Spleen (tissue), 11 donors: ENCODE results near the gene RNASE7. TPM values are rescaled to one million over a fixed set of nuclear protein-coding genes. Genes with fewer than 3 reads are reported as not detected.
A peak's percentile ranks its signal among the peaks of the same experiment; 100 is the strongest.

Experiments used
- DNase-seq: peaks from one replicate; pipeline ENCODE4 v3.0.0-alpha.2; 2020
- H3K27ac ChIP-seq, 8 donors: fragments of 200-600 bp; sonication (generic) in 7 of 8; 1 replicate in 4 of 8; 2 replicates in 4 of 8; pipeline versions ENCODE4 v1.5.0 to v1.8.0; 2016 to 2021; ENCODE audit warnings: inconsistent platforms in 4 of 8, mild to moderate bottlenecking in 4 of 8, moderate library complexity in 1 of 8
- H3K27me3 ChIP-seq, 7 donors: fragments of 200-600 bp; sonication (generic) in 6 of 7; replicated peaks in 1 of 7; 1 replicate in 4 of 7; 2 replicates in 3 of 7; pipeline versions ENCODE4 v1.5.0 to v1.8.0; 2016 to 2021; ENCODE audit warnings: inconsistent platforms in 3 of 7, mild to moderate bottlenecking in 1 of 7
- H3K36me3 ChIP-seq, 6 donors: fragments of 200-600 bp; sonication (generic) in 5 of 6; 1 replicate in 4 of 6; 2 replicates in 2 of 6; pipeline versions ENCODE4 v1.5.0 to v1.8.0; 2016 to 2021; ENCODE audit warnings: inconsistent platforms in 2 of 6
- H3K4me1 ChIP-seq, 6 donors: fragments of 200-600 bp; sonication (generic) in 5 of 6; 1 replicate in 3 of 6; 2 replicates in 3 of 6; pipeline versions ENCODE4 v1.5.0 to v1.8.0; 2016 to 2021; ENCODE audit warnings: inconsistent platforms in 3 of 6
- H3K4me3 ChIP-seq, 8 donors: fragments of 200-600 bp; sonication (generic) in 7 of 8; 1 replicate in 4 of 8; 2 replicates in 4 of 8; pipeline versions ENCODE4 v1.5.0 to v1.8.0; 2016 to 2021; ENCODE audit warnings: inconsistent platforms in 4 of 8, mild to moderate bottlenecking in 4 of 8, moderate library complexity in 2 of 8
- H3K9me3 ChIP-seq, 8 donors: fragments of 200-600 bp; sonication (generic) in 7 of 8; 1 replicate in 4 of 8; 2 replicates in 4 of 8; pipeline versions ENCODE4 v1.5.0 to v1.8.0; 2016 to 2021; ENCODE audit warnings: inconsistent platforms in 4 of 8
- CTCF ChIP-seq, 11 experiments: fragments of 200-600 bp in 7 of 11; fragments of 450-650 bp in 4 of 11; sonication (generic) in 4 of 11; IDR thresholded peaks in 8 of 11; conservative IDR thresholded peaks in 3 of 11; 1 replicate in 7 of 11; 2 replicates in 4 of 11; pipeline versions ENCODE4 v1.4.0 to v1.8.0; 2016 to 2021; ENCODE audit warnings: antibody characterized with exemption in 11 of 11, inconsistent platforms in 4 of 11, mild to moderate bottlenecking in 1 of 11
- POLR2A ChIP-seq, 3 donors: fragments of 450-650 bp; IDR thresholded peaks; one replicate each; pipeline ENCODE4 v1.5.1; 2017; ENCODE audit warnings: antibody characterized with exemption in 3 of 3, mild to moderate bottlenecking in 1 of 3
- POLR2AphosphoS5 ChIP-seq, 3 donors: sonication (generic); formaldehyde crosslinking; IDR thresholded peaks; one replicate each; pipeline ENCODE4 v1.5.1; 2017; ENCODE audit warnings: antibody characterized with exemption in 3 of 3
- WGBS, 5 donors: extraction: QIAGEN DNeasy Blood & Tissue Kit in 3 of 5; methylation state at CpG; one replicate each; pipeline versions ENCODE4 v1.1.5 to v1.1.7; 2013 to 2018; 5-methylcytosine and 5-hydroxymethylcytosine counted together
- intact Hi-C: fragments of 100-400 bp; cut with DNase I; formaldehyde crosslinking; loops from one replicate; pipeline ENCODE4 v1.15.0; 2023; ENCODE audit warnings: low total_unique reads
- polyA plus RNA-seq, 3 donors: library from polyadenylated mRNA; stranded (reverse); fragments of 200-250 nt; gene quantifications; one replicate each; pipeline ENCODE4 v1.2.1, GENCODE V29; 2013
- total RNA-seq, 7 donors: library from RNA; depleted of rRNA in 3 of 7; stranded (reverse); fragments of >200 nt in 3 of 7; fragmentation: NEBNext Ultra II Directional in 4 of 7; extraction: Animal tissue kit (Norgen Biotek cat#: 25700) in 4 of 7; gene quantifications; one replicate each; pipeline versions ENCODE4 v1.1.0 to v1.2.1, GENCODE V29; 2016 to 2021
- donor health status: healthy with polysubstance abuse.
- donor health status: DM: no; HTN: no; CAD: no; lungs with moderate emphysema.
- donor health status: DM: no; HTN: no; CAD: no.
- donor health status: Bipolar disorder and iron deficiency.
- donor health status: healthy.
- donor health status: DM: no; HTN: no; CAD: no.
- donor health status: DM: yes; HTN: yes; CAD: no.

Gene RNASE7
- total and polyA plus RNA-seq, 10 donors = not detected

- peaks cover 0 to 56% (median 23%) of the 10 kb centered on the region in 6 donors for H3K36me3 ChIP-seq
- H3K27me3 ChIP-seq = peaks cover 0 to 17% (median 0%) of the 10 kb centered on the region in 7 donors
- H3K4me1 ChIP-seq = peaks cover 9 to 68% (median 48%) of the 10 kb centered on the region in 6 donors
- intact Hi-C loops = loop anchor here (5.0 kb wide), 1 partner anchor 76 kb away; no protein-coding TSS in a partner anchor
- H3K4me3 ChIP-seq = no peak overlapping the region
- DNase-seq = no peak
- TF ChIP-seq POLR2A (IDR thresholded peaks at IDR 0.05) (no peak), CTCF (IDR thresholded peaks at IDR 0.05 in 8 of 11, conservative IDR thresholded peaks at IDR 0.05 in 3 of 11) (no peak), POLR2AphosphoS5 (IDR thresholded peaks at IDR 0.05) (no peak)
- 41 to 61% (median 52%) methylated on average over 9 of the region's 9 CpGs for WGBS, 5 donors
- H3K9me3 ChIP-seq = no peaks in the 10 kb centered on the region
- peak overlapping the region in 1 of 8 donors; percentile 28 for H3K27ac ChIP-seq
Measured at GRCh38 chr14:21016413-21017190, 25.6 kb upstream of the RNASE7 start.

- no peak for DNase-seq
- H3K27ac ChIP-seq = peak overlapping the region in 4 of 8 donors; percentile 27 to 88 (median 42)
- peaks cover 0 to 62% (median 25%) of the 10 kb centered on the region in 6 donors for H3K36me3 ChIP-seq
Measured at GRCh38 chr14:21017528-21018245, 24.5 kb upstream of the RNASE7 start.

DNA sequence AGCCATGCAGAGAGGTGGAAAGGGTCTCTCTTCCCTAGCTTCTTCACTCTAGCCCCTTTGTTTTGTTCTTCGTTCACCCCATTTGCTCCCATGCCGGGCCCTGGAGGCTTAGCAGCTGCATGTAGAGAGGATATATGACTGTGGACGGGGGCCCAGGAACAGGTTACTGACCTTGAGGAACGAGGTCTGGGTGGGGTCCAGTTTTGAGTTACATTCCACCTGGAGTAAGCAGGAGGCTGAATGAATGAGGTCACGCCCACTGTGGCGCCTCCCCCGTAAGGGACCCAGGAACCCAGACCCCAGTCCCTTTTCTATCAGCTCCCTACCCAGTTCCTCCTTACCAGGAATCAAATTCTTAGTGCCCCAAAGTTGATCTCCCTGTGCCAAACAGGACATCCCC lies 23.9 kb upstream of the RNASE7 start:
- Histone ChIP-seq H3K4me1 (peaks cover 17 to 85% (median 60%) of the 10 kb centered on the region in 6 donors), H3K4me3 (no peak overlapping the region), H3K9me3 (no peaks in the 10 kb centered on the region), H3K27me3 (peaks cover 0 to 7% (median 0%) of the 10 kb centered on the region in 7 donors), H3K27ac (peak overlapping the region in 4 of 8 donors; percentile 27 to 88 (median 42)), H3K36me3 (peaks cover 0 to 62% (median 25%) of the 10 kb centered on the region in 6 donors)
- no peak for DNase-seq
- WGBS, 5 donors = 69 to 86% (median 79%) methylated on average over 7 of the region's 7 CpGs
- intact Hi-C loops = loop anchor here (5.0 kb wide), 1 partner anchor 74 kb away; no protein-coding TSS in a partner anchor
- no peak for TF ChIP-seq POLR2A (IDR thresholded peaks at IDR 0.05)
- TF ChIP-seq CTCF (IDR thresholded peaks at IDR 0.05 in 8 of 11, conservative IDR thresholded peaks at IDR 0.05 in 3 of 11) = no peak
- no peak for TF ChIP-seq POLR2AphosphoS5 (IDR thresholded peaks at IDR 0.05)

More at GRCh38 chr14:21017528-21018245, 24.5 kb upstream of the RNASE7 start:
- intact Hi-C loops = loop anchor here (5.0 kb wide), 1 partner anchor 75 kb away; no protein-coding TSS in a partner anchor
- WGBS, 5 donors = 59 to 72% (median 67%) methylated on average over 27 to 28 of the region's 28 CpGs
- Histone ChIP-seq H3K27me3 (peaks cover 0 to 7% (median 0%) of the 10 kb centered on the region in 7 donors), H3K4me3 (no peak overlapping the region), H3K4me1 (peaks cover 14 to 79% (median 54%) of the 10 kb centered on the region in 6 donors), H3K9me3 (no peaks in the 10 kb centered on the region)
- no peak for TF ChIP-seq POLR2A (IDR thresholded peaks at IDR 0.05)
- peak; percentile 25 to 51 (median 25) for TF ChIP-seq POLR2AphosphoS5 (IDR thresholded peaks at IDR 0.05)

DNA sequence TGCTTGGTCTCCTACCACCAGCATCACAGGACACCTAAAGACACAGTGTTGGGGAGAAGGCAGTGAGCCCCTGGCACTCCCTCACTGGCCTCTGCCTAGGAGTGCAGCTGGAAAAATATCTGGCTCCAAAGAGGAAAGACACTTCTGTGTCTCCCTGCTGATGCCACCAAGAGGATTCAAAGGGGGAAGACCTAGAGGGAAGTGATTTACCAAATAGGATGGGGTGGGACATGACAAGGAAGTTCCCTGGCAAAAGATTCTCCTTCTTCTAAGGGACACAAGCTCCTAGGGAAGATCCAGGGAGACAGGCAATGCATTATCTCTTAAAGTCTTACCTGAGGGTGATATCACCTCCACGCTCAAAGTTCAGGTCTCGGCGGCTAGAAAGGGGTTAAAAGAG lies 23.4 kb upstream of the RNASE7 start:
- TF ChIP-seq POLR2A (IDR thresholded peaks at IDR 0.05) (no peak), POLR2AphosphoS5 (IDR thresholded peaks at IDR 0.05) (no peak), CTCF (IDR thresholded peaks at IDR 0.05 in 8 of 11, conservative IDR thresholded peaks at IDR 0.05 in 3 of 11) (no peak)
- Histone ChIP-seq H3K4me1 (peaks cover 17 to 90% (median 64%) of the 10 kb centered on the region in 6 donors), H3K9me3 (no peaks in the 10 kb centered on the region), H3K4me3 (no peak overlapping the region), H3K27ac (peak overlapping the region in 4 of 8 donors; percentile 27 to 88 (median 48)), H3K36me3 (peaks cover 0 to 62% (median 25%) of the 10 kb centered on the region in 6 donors), H3K27me3 (peaks cover 0 to 9% (median 0%) of the 10 kb centered on the region in 7 donors)
- intact Hi-C loops = loop anchor here (5.0 kb wide), 1 partner anchor 74 kb away; no protein-coding TSS in a partner anchor
- WGBS, 5 donors = 91 to 98% (median 94%) methylated on average over 3 of the region's 3 CpGs
- DNase-seq = no peak
